ENCODE measurements around the gene ZBTB38. TPM values are rescaled to one million over a fixed set of nuclear protein-coding genes. Genes with fewer than 3 reads are reported as not detected.

ZBTB38 gene
- total and polyA plus RNA-seq, 2 experiments from 2014 or later, result 8.7 to 11.5 TPM

GRCh38 chr3:141332416-141332815 lies 35.9 kb upstream of the ZBTB38 start:
- Histone ChIP-seq H2AFZ (no peak overlapping the region), H3K9me2 (ENCODE audit: insufficient read depth) (peaks cover 6% of the 10 kb centered on the region; the same call in 1 of the 2 replicates), H3F3A (replicated peaks; ENCODE audit: low read depth) (no peaks in the 10 kb centered on the region), H3K4me3 (no peak overlapping the region), H3K4me1 (ENCODE audit: insufficient read depth) (peaks cover 8% of the 10 kb centered on the region), H4K20me1 (replicated peaks; ENCODE audit: insufficient read depth) (no peaks in the 10 kb centered on the region), H3K27ac (ENCODE audit: low read depth) (no peak overlapping the region), H3K79me2 (replicated peaks; ENCODE audit: insufficient read depth) (no peaks in the 10 kb centered on the region), H3K36me3 (ENCODE audit: insufficient read depth) (no peaks in the 10 kb centered on the region), H3K4me2 (no peak overlapping the region), H3K27me3 (ENCODE audit: insufficient read depth) (no peaks in the 10 kb centered on the region)
- H3K9me3 Mint-ChIP-seq, result no peaks in the 10 kb centered on the region; the same call in 2 of the 3 replicates
- H3K36me3 Mint-ChIP-seq (ENCODE audit: low read depth), result no peaks in the 10 kb centered on the region
- H3K27me3 Mint-ChIP-seq (ENCODE audit: insufficient read depth, low read depth, poor library complexity), result peaks cover 5% of the 10 kb centered on the region
- DNase-seq (ENCODE audit: low spot score) (no peak), ATAC-seq (no peak)
- no peak overlapping the region for H3K27ac Mint-ChIP-seq
- H3K4me3 Mint-ChIP-seq, result no peak overlapping the region
- peaks cover 17% of the 10 kb centered on the region for H3K4me1 Mint-ChIP-seq
- no peak for TF ChIP-seq CREB1 (CRISPR knock-in tag; IDR thresholded peaks at IDR 0.05; ENCODE audit: low read depth)
- no peak for TF ChIP-seq EZH2 (IDR thresholded peaks at IDR 0.05; ENCODE audit: low read depth, unreplicated experiment)
- TF ChIP-seq POLR2AphosphoS5 (IDR thresholded peaks at IDR 0.05; ENCODE audit: low read depth), result no peak
- TF ChIP-seq STAT1 (IDR thresholded peaks at IDR 0.05; ENCODE audit: unreplicated experiment), result no peak

- H3K4me1 Mint-ChIP-seq, result peaks cover 17% of the 10 kb centered on the region
- no peaks in the 10 kb centered on the region for H3K36me3 ChIP-seq (ENCODE audit: insufficient read depth)
- H3K4me1 ChIP-seq (ENCODE audit: insufficient read depth), result peaks cover 8% of the 10 kb centered on the region
- H3K4me2 ChIP-seq, result peak overlapping the region; percentile 57
- no peak overlapping the region for H3K4me3 Mint-ChIP-seq
- H3K9me2 ChIP-seq (ENCODE audit: insufficient read depth), result peaks cover 6% of the 10 kb centered on the region; the same call in 1 of the 2 replicates
- no peaks in the 10 kb centered on the region; the same call in 2 of the 3 replicates for H3K9me3 Mint-ChIP-seq
- no peak overlapping the region for H3K27ac ChIP-seq (ENCODE audit: low read depth)
- H3K27me3 ChIP-seq (ENCODE audit: insufficient read depth), result no peaks in the 10 kb centered on the region
- H3F3A ChIP-seq (replicated peaks; ENCODE audit: low read depth), result no peaks in the 10 kb centered on the region
- H3K27me3 Mint-ChIP-seq (ENCODE audit: insufficient read depth, low read depth, poor library complexity), result peaks cover 5% of the 10 kb centered on the region
- no peak overlapping the region for H3K27ac Mint-ChIP-seq
- no peak overlapping the region for H3K4me3 ChIP-seq
- no peak for DNase-seq (ENCODE audit: low spot score)
- H2AFZ ChIP-seq, result peak overlapping the region; percentile 94
- no peaks in the 10 kb centered on the region for H3K79me2 ChIP-seq (replicated peaks; ENCODE audit: insufficient read depth)
- ATAC-seq, result no peak
- H4K20me1 ChIP-seq (replicated peaks; ENCODE audit: insufficient read depth), result no peaks in the 10 kb centered on the region
- no peaks in the 10 kb centered on the region for H3K36me3 Mint-ChIP-seq (ENCODE audit: low read depth)
- TF ChIP-seq EZH2 (IDR thresholded peaks at IDR 0.05; ENCODE audit: low read depth, unreplicated experiment), result no peak
- no peak for TF ChIP-seq STAT1 (IDR thresholded peaks at IDR 0.05; ENCODE audit: unreplicated experiment)
- no peak for TF ChIP-seq CTCF (conservative IDR thresholded peaks at IDR 0.05; ENCODE audit: low read depth in 2 of 2)
- TF ChIP-seq ZNF462 (CRISPR knock-in tag; IDR thresholded peaks at IDR 0.05), result no peak
- no peak for TF ChIP-seq REST (IDR thresholded peaks at IDR 0.05; ENCODE audit: unreplicated experiment)
- TF ChIP-seq CREB1 (CRISPR knock-in tag; IDR thresholded peaks at IDR 0.05; ENCODE audit: low read depth), result no peak
- no peak for TF ChIP-seq EZH2phosphoT487 (IDR thresholded peaks at IDR 0.05; ENCODE audit: unreplicated experiment)
Observed at GRCh38 chr3:141333836-141334626, 34.3 kb upstream of the ZBTB38 start.

All from GM23338 (cell line).